ENCODE results near the gene GRIA4. TPM values are rescaled to one million over a fixed set of nuclear protein-coding genes. Genes with fewer than 3 reads are reported as not detected.

GRIA4 gene
- total and polyA plus RNA-seq, 2 donors (not counting 1 experiment from before 2014, with no cell fraction given), result not detected

DNA sequence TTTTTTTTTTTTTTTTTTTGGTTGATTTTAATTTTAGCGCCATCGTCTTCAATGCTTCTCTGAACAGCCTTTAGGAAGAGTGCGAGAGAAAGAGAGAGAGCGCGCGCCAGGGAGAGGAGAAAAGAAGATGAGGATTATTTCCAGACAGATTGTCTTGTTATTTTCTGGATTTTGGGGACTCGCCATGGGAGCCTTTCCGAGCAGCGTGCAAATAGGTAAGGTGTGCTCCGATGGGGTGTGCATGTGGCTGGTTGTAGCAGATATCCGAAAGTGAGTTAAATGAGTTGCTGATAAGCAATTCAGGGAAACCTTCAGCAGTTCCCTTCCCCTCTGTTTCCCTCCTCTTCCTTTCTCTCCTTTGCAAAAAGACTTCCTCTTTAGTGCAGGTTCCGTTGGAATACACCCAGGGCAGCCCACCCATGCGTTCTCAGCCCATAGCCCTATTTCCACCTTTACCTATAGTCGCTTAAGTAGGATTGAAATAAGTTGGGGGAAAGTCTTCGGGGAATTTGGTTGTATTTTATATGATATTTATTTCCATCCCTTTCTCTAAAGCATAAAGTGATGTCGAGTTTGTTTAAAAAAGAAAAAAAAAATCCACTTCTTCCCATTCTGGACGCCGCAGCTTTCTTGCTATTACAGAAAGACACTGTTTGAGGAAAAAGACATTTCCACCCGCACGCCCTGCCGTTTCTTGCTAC, 1.1 kb downstream of the GRIA4 start:
- Histone ChIP-seq H3K9ac (ENCODE audit: low read length) (no peak overlapping the region), H3K27ac (ENCODE audit: low read length in 2 of 2) (no peak overlapping the region), H3K4me3 (ENCODE audit: control extremely low read depth in 1 of 5, extremely low read depth in 1 of 5, insufficient read depth in 1 of 5, low read depth in 2 of 5, low read length in 4 of 5) (no peak overlapping the region), H3K36me3 (replicated peaks in 1 of 2; ENCODE audit: control extremely low read depth in 1 of 2, control insufficient read depth in 1 of 2, extremely low read depth in 1 of 2, insufficient read depth in 2 of 2, low read length in 1 of 2) (no peaks in the 10 kb centered on the region), H3K4me2 (replicated peaks; ENCODE audit: low read depth, low read length, poor library complexity, severe bottlenecking) (peak overlapping the region; percentile 31), H3K79me2 (ENCODE audit: control insufficient read depth, insufficient read depth, low read length) (no peaks in the 10 kb centered on the region), H3K27me3 (replicated peaks in 1 of 4; ENCODE audit: control extremely low read depth in 1 of 4, control insufficient read depth in 3 of 4, insufficient read depth in 4 of 4, low read length in 3 of 4) (peaks cover 0 to 20% (median 7%) of the 10 kb centered on the region in 4 experiments), H3K9me3 (ENCODE audit: control extremely low read depth in 1 of 3, control insufficient read depth in 2 of 3, insufficient read depth in 1 of 3, low read length in 2 of 3) (no peaks in the 10 kb centered on the region), H4K20me1 (ENCODE audit: control insufficient read depth, insufficient read depth, low read length, poor library complexity, severe bottlenecking) (no peaks in the 10 kb centered on the region), H2AFZ (ENCODE audit: insufficient read depth, low read depth, low read length, poor library complexity, severe bottlenecking) (peak overlapping the region; percentile 14), H3K4me1 (ENCODE audit: control insufficient read depth in 2 of 2, insufficient read depth in 2 of 2, low read length in 2 of 2) (peaks cover 0 to 5% of the 10 kb centered on the region in 2 donors)
- no peak for TF ChIP-seq EZH2 (IDR thresholded peaks at IDR 0.05; ENCODE audit: borderline replicate concordance, insufficient read depth, low read depth, low read length, poor library complexity, severe bottlenecking)
- TF ChIP-seq CTCF (IDR thresholded peaks at IDR 0.05), result no peak
- Mint-ChIP-seq H3K27ac (no peak overlapping the region), H3K4me3 (no peak overlapping the region), H3K27me3 (peaks cover 42% of the 10 kb centered on the region), H3K4me1 (peaks cover 7% of the 10 kb centered on the region), H3K9me3 (ENCODE audit: insufficient read depth) (no peaks in the 10 kb centered on the region)
- ChIA-PET POLR2A (no interaction called here), CTCF (no interaction called here)
- intact Hi-C loops (cut with micrococcal nuclease), result no loop called here
- ATAC-seq (ENCODE audit: low read depth) (no peak), DNase-seq (no peak)
- 33% methylated on average over 11 of the region's 21 CpGs for WGBS (ENCODE audit: insufficient coverage)

GRCh38 chr11:105611572-105612441, 1.9 kb downstream of the GRIA4 start:
- Histone ChIP-seq H3K79me2 (ENCODE audit: control insufficient read depth, insufficient read depth, low read length) (no peaks in the 10 kb centered on the region), H3K4me3 (ENCODE audit: control extremely low read depth in 1 of 5, extremely low read depth in 1 of 5, insufficient read depth in 1 of 5, low read depth in 2 of 5, low read length in 4 of 5) (no peak overlapping the region), H3K27me3 (replicated peaks in 1 of 4; ENCODE audit: control extremely low read depth in 1 of 4, control insufficient read depth in 3 of 4, insufficient read depth in 4 of 4, low read length in 3 of 4) (peaks cover 0 to 20% (median 6%) of the 10 kb centered on the region in 4 experiments), H3K4me2 (replicated peaks; ENCODE audit: low read depth, low read length, poor library complexity, severe bottlenecking) (no peak overlapping the region), H3K9ac (ENCODE audit: low read length) (no peak overlapping the region), H3K27ac (ENCODE audit: low read length in 2 of 2) (no peak overlapping the region), H3K4me1 (ENCODE audit: control insufficient read depth in 2 of 2, insufficient read depth in 2 of 2, low read length in 2 of 2) (peaks cover 0 to 5% of the 10 kb centered on the region in 2 donors), H3K36me3 (replicated peaks in 1 of 2; ENCODE audit: control extremely low read depth in 1 of 2, control insufficient read depth in 1 of 2, extremely low read depth in 1 of 2, insufficient read depth in 2 of 2, low read length in 1 of 2) (no peaks in the 10 kb centered on the region), H2AFZ (ENCODE audit: insufficient read depth, low read depth, low read length, poor library complexity, severe bottlenecking) (no peak overlapping the region), H4K20me1 (ENCODE audit: control insufficient read depth, insufficient read depth, low read length, poor library complexity, severe bottlenecking) (no peaks in the 10 kb centered on the region), H3K9me3 (ENCODE audit: control extremely low read depth in 1 of 3, control insufficient read depth in 2 of 3, insufficient read depth in 1 of 3, low read length in 2 of 3) (no peaks in the 10 kb centered on the region)
- H3K4me1 Mint-ChIP-seq, result peaks cover 7% of the 10 kb centered on the region
- intact Hi-C loops (cut with micrococcal nuclease), result no loop called here
- ChIA-PET POLR2A (no interaction called here), CTCF (no interaction called here)
- no peak overlapping the region for H3K4me3 Mint-ChIP-seq
- H3K27ac Mint-ChIP-seq, result no peak overlapping the region
- H3K27me3 Mint-ChIP-seq, result peaks cover 42% of the 10 kb centered on the region
- no peak for ATAC-seq (ENCODE audit: low read depth)
- no peak for TF ChIP-seq CTCF (IDR thresholded peaks at IDR 0.05)
- no peak for TF ChIP-seq EZH2 (IDR thresholded peaks at IDR 0.05; ENCODE audit: borderline replicate concordance, insufficient read depth, low read depth, low read length, poor library complexity, severe bottlenecking)
- no peaks in the 10 kb centered on the region for H3K9me3 Mint-ChIP-seq (ENCODE audit: insufficient read depth)
- 66% methylated on average over 3 of the region's 12 CpGs for WGBS (ENCODE audit: insufficient coverage)
- DNase-seq, result no peak

Data from B cell (primary cell).